Natural killer cell (primary cell): ENCODE data around the gene GRIN2D. TPM values are rescaled to one million over a fixed set of nuclear protein-coding genes. Genes with fewer than 3 reads are reported as not detected.
A peak's percentile ranks its signal among the peaks of the same experiment; 100 is the strongest.

Experiments used
- ATAC-seq, 3 donors: fragments of 150-1000 bp in 2 of 3; fragments of 200-7000 bp in 1 of 3; cut with Tn5 transposase; 1 replicate in 1 of 3; 2 replicates in 2 of 3; pipeline ENCODE4 v1.10.0; 2021; ENCODE audit warnings: mild to moderate bottlenecking in 2 of 3, moderate library complexity in 2 of 3
- DNase-seq, 2 donors: peaks; one replicate each; pipeline versions ENCODE4 v3.0.0 to v3.0.0-alpha.2; 2013 to 2021; ENCODE audit warnings: mixed read lengths in 1 of 2
- H3K27ac ChIP-seq: one replicate; pipeline ENCODE4 v1.5.1; 2013; ENCODE audit warnings: mild to moderate bottlenecking, low read length
- H3K27me3 ChIP-seq: one replicate; pipeline ENCODE4 v1.6.1; 2013; ENCODE audit warnings: low read length; ENCODE audit not compliant: control insufficient read depth, insufficient read depth
- H3K36me3 ChIP-seq: one replicate; pipeline ENCODE4 v1.6.1; 2013; ENCODE audit warnings: low read length; ENCODE audit not compliant: control insufficient read depth, insufficient read depth
- H3K4me1 ChIP-seq: one replicate; pipeline ENCODE4 v1.6.1; 2013; ENCODE audit warnings: low read length; ENCODE audit not compliant: control insufficient read depth, insufficient read depth
- H3K4me3 ChIP-seq: one replicate; pipeline ENCODE4 v1.5.1; 2013; ENCODE audit warnings: low read length
- H3K9me3 ChIP-seq: one replicate; pipeline ENCODE4 v1.6.1; 2013; ENCODE audit warnings: low read length; ENCODE audit not compliant: control insufficient read depth, insufficient read depth
- H3K27ac Mint-ChIP-seq, 2 donors: one replicate each; pipeline ENCODE4 v1.8.0; 2022; ENCODE audit warnings: mild to moderate bottlenecking in 2 of 2, mixed read lengths in 2 of 2, moderate library complexity in 1 of 2
- H3K27me3 Mint-ChIP-seq, 2 donors: one replicate each; pipeline ENCODE4 v1.8.0; 2022; ENCODE audit warnings: low read depth in 2 of 2, mixed read lengths in 2 of 2
- H3K36me3 Mint-ChIP-seq: one replicate; pipeline ENCODE4 v1.8.0; 2022; ENCODE audit warnings: mixed read lengths
- H3K4me1 Mint-ChIP-seq, 2 donors: one replicate each; pipeline ENCODE4 v1.8.0; 2022; ENCODE audit warnings: mixed read lengths in 2 of 2
- H3K4me3 Mint-ChIP-seq: one replicate; pipeline ENCODE4 v1.8.0; 2022; ENCODE audit warnings: mild to moderate bottlenecking, moderate library complexity, mixed read lengths
- H3K9me3 Mint-ChIP-seq, 2 donors: one replicate each; pipeline ENCODE4 v1.8.0; 2022; ENCODE audit warnings: mixed read lengths in 2 of 2
- CTCF ChIP-seq: fragments of 200-600 bp; IDR thresholded peaks from one replicate; pipeline ENCODE4 v1.8.0; 2022; ENCODE audit warnings: antibody characterized with exemption
- WGBS: methylation state at CpG from one replicate; pipeline ENCODE4 v1.1.7; 2013; ENCODE audit warnings: missing lambda C conversion rate; ENCODE audit not compliant: insufficient coverage; 5-methylcytosine and 5-hydroxymethylcytosine counted together
- intact Hi-C: fragments of 100-400 bp; cut with micrococcal nuclease; formaldehyde crosslinking; loops from one replicate; pipeline ENCODE4 v1.14.2; 2022
- total RNA-seq, 4 donors: library from RNA; stranded (reverse); fragments of 120-200 nt in 1 of 4; gene quantifications; one replicate each; pipeline versions ENCODE4 v1.2.3 to v1.2.4, GENCODE V29; 2013 to 2022

GRIN2D gene
- total RNA-seq, 3 donors from 2014 or later (not counting 1 experiment from before 2014, with no cell fraction given), result 0.05 to 0.28 (median 0.07) TPM

- no peaks in the 10 kb centered on the region for H3K36me3 ChIP-seq
- peaks cover 41 to 59% of the 10 kb centered on the region in 2 donors for H3K4me1 Mint-ChIP-seq
- no peaks in the 10 kb centered on the region for H3K36me3 Mint-ChIP-seq
- intact Hi-C loops, result no loop called here
- no peak for ATAC-seq
- H3K27me3 ChIP-seq, result peaks cover 35% of the 10 kb centered on the region
- peaks cover 0 to 3% of the 10 kb centered on the region in 2 donors for H3K9me3 Mint-ChIP-seq
- 5% methylated on average over 17 of the region's 17 CpGs for WGBS
- DNase-seq, result no peak
- peak overlapping the region; percentile 44 for H3K4me3 ChIP-seq
- peaks cover 12 to 36% of the 10 kb centered on the region in 2 donors for H3K27me3 Mint-ChIP-seq
- H3K4me1 ChIP-seq, result peaks cover 59% of the 10 kb centered on the region
- peak overlapping the region; percentile 96 for H3K4me3 Mint-ChIP-seq
- no peaks in the 10 kb centered on the region for H3K9me3 ChIP-seq
- peak overlapping the region; percentile 79 to 82 for H3K27ac Mint-ChIP-seq
- peak overlapping the region; percentile 29 for H3K27ac ChIP-seq
- TF ChIP-seq CTCF, result no peak
Observed at GRCh38 chr19:48398102-48398374, 4.6 kb downstream of the GRIN2D start.

GRCh38 chr19:48398375-48399235 is 5.1 kb downstream of the GRIN2D start:
- H3K4me1 ChIP-seq, result peaks cover 60% of the 10 kb centered on the region
- H3K36me3 Mint-ChIP-seq, result no peaks in the 10 kb centered on the region
- 6% methylated on average over 104 of the region's 104 CpGs for WGBS

GRCh38 chr19:48400018-48400742 is 6.7 kb downstream of the GRIN2D start:
- H3K27me3 Mint-ChIP-seq, result peaks cover 12 to 21% of the 10 kb centered on the region in 2 donors

More at GRCh38 chr19:48398375-48399235, 5.1 kb downstream of the GRIN2D start:
- peaks cover 0 to 3% of the 10 kb centered on the region in 2 donors for H3K9me3 Mint-ChIP-seq
- peaks cover 31% of the 10 kb centered on the region for H3K27me3 ChIP-seq
- H3K4me3 ChIP-seq, result peak overlapping the region; percentile 44
- intact Hi-C loops, result no loop called here
- peak; percentile 87 to 93 for DNase-seq
- no peak overlapping the region for H3K27ac ChIP-seq
- H3K9me3 ChIP-seq, result no peaks in the 10 kb centered on the region
- H3K27ac Mint-ChIP-seq, result peak overlapping the region; percentile 79 to 82
- peak overlapping the region; percentile 96 for H3K4me3 Mint-ChIP-seq
- TF ChIP-seq CTCF, result no peak
- no peaks in the 10 kb centered on the region for H3K36me3 ChIP-seq
- H3K4me1 Mint-ChIP-seq, result peaks cover 46 to 64% of the 10 kb centered on the region in 2 donors
- H3K27me3 Mint-ChIP-seq, result peaks cover 12 to 36% of the 10 kb centered on the region in 2 donors
- peak; percentile 77 to 93 (median 79) for ATAC-seq

More at GRCh38 chr19:48400018-48400742, 6.7 kb downstream of the GRIN2D start:
- no peaks in the 10 kb centered on the region for H3K36me3 Mint-ChIP-seq
- intact Hi-C loops, result no loop called here
- ATAC-seq (peak in 2 of 3 donors; percentile 18 to 27), DNase-seq (peak; percentile 35 to 65)
- Histone ChIP-seq H3K4me1 (peaks cover 48% of the 10 kb centered on the region), H3K9me3 (no peaks in the 10 kb centered on the region), H3K27ac (no peak overlapping the region), H3K36me3 (no peaks in the 10 kb centered on the region), H3K4me3 (no peak overlapping the region), H3K27me3 (peaks cover 18% of the 10 kb centered on the region)
- 56% methylated on average over 14 of the region's 14 CpGs for WGBS
- H3K4me3 Mint-ChIP-seq, result peak overlapping the region; percentile 6
- H3K27ac Mint-ChIP-seq, result peak overlapping the region in 1 of 2 donors; percentile 21
- H3K4me1 Mint-ChIP-seq, result peaks cover 48 to 56% of the 10 kb centered on the region in 2 donors
- TF ChIP-seq CTCF, result no peak
- peaks cover 0 to 3% of the 10 kb centered on the region in 2 donors for H3K9me3 Mint-ChIP-seq
